ENCODE results near the gene EMP3.

DNA sequence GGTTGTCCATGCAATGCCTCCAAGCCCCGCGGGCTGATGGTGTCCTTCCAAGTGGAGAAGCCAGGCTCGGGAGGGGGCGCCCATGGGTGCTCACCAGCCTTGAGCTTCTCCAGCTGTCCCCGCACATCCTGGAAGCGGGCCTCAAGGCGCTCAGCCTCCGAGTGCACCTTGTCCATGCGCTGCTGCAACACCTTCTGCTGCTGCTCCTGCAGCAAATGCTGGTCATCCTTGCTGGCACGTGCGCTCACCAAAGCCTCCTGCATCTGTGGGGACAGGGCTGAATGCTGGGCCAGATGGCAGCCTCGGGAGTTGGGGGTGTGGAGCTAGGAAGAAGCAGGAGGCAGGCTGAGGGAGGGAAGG, 22.8 kb upstream of the EMP3 start:
- TF ChIP-seq POLR2A (IDR thresholded peaks at IDR 0.05): no peak
- TF ChIP-seq, protein P1, sequence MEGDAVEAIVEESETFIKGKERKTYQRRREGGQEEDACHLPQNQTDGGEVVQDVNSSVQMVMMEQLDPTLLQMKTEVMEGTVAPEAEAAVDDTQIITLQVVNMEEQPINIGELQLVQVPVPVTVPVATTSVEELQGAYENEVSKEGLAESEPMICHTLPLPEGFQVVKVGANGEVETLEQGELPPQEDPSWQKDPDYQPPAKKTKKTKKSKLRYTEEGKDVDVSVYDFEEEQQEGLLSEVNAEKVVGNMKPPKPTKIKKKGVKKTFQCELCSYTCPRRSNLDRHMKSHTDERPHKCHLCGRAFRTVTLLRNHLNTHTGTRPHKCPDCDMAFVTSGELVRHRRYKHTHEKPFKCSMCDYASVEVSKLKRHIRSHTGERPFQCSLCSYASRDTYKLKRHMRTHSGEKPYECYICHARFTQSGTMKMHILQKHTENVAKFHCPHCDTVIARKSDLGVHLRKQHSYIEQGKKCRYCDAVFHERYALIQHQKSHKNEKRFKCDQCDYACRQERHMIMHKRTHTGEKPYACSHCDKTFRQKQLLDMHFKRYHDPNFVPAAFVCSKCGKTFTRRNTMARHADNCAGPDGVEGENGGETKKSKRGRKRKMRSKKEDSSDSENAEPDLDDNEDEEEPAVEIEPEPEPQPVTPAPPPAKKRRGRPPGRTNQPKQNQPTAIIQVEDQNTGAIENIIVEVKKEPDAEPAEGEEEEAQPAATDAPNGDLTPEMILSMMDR (IDR thresholded peaks at IDR 0.05): no peak

Measured in upper lobe of left lung (tissue), 4 donors.